Effector CD4-positive, alpha-beta T cell (primary cell): ENCODE measurements around the gene PRPF4.
"Not testable (repeated sequence)": the region's sequence is repeated elsewhere in the genome, so short reads cannot be mapped to it uniquely, and the experiment has no call there.

Source experiments
- DNase-seq: peaks from one replicate; pipeline ENCODE4 v3.0.0-alpha.2; 2020

Gene PRPF4

DNA sequence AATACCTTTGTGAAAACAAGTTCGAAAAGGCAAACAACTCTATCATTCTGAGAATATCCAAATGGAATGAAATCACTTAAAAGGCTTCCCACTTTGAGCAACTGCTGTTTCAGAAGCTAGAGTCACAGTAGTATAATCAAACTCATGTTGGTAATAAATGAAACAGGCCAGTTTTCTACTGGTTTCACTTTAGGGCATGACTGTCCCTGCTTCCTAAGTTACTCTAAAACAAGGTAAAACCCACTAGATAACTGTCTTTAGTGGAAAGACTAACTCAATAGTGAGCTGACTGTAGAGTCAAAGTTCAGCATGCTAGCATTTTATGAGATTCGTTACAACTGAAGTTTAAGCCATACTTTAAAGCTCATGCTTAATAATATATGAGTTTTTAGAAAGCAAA, 6.1 kb upstream of the PRPF4 start:
- DNase-seq: no peak

- DNase-seq: no peak
These were observed 5.6 kb upstream of the PRPF4 start for GRCh38 chr9:113269871-113270270.

GRCh38 chr9:113274474-113275156, 843 bp upstream of the PRPF4 start:
- peak; percentile 44 for DNase-seq

GRCh38 chr9:113278840-113279239, 3.4 kb downstream of the PRPF4 start:
- no peak for DNase-seq

- no peak for DNase-seq
These were observed 5.9 kb downstream of the PRPF4 start for GRCh38 chr9:113281356-113281755.

DNA sequence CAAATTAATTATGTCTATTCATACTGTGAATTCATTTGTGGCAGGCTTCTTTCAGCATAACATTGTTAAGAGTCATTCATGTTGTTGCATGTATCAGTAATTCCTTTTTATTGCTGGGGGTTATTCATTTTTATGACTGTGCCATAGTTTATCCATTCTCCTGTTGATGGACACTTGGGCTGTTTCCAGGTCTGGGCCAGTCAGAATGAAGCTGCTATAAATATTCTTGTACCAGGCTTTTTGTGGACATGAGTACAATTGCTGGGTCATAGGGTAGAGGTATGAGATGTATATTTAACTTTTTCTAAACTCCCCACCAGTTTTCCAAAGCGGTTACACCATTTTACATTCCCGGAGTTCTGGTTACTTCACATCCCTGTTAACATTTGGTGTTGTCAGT, 13.6 kb downstream of the PRPF4 start:
- no peak for DNase-seq

GRCh38 chr9:113290052-113290607, 14.7 kb downstream of the PRPF4 start:
- DNase-seq: no peak

- no peak for DNase-seq
These were observed 17.9 kb downstream of the PRPF4 start for GRCh38 chr9:113293285-113293878.

GRCh38 chr9:113296247-113296646, 20.8 kb downstream of the PRPF4 start:
- DNase-seq: not testable (repeated sequence)

DNA sequence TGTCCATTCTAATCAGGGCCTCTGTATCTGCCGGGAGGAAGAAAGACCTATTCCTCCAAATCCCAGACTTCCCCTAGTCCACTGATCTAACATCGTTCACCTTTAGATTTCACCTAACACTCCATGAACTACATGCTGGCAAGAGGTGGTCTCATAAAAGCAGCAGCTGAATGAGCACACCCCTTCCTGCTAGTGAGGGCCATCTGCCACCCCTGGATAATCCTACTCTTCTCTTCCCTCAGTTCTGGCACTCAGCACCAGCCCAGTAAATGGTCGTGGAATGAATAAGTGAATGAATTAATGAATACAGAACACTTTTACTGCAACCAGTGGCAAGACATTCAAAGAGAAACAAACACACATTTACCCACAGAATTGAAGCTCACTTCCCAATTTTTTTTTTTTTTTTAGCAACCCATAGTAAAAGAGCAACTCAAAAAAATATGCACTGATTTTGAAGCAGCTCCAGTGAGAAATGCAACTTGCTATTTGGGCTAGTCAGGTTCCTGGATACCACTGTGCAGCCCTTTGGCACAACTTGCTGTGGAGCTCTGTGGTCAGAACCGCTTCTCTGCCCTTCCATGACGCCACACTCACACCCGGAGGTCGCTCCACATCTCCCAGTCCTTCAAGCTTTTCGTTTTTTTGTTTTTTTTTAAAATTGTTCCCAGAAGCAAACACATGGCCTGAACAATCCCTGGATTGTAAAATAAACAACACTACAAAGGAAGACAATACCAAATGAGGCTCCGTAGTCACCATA, 21.5 kb downstream of the PRPF4 start:
- no peak for DNase-seq

GRCh38 chr9:113298311-113298710, 22.9 kb downstream of the PRPF4 start:
- DNase-seq: no peak

DNA sequence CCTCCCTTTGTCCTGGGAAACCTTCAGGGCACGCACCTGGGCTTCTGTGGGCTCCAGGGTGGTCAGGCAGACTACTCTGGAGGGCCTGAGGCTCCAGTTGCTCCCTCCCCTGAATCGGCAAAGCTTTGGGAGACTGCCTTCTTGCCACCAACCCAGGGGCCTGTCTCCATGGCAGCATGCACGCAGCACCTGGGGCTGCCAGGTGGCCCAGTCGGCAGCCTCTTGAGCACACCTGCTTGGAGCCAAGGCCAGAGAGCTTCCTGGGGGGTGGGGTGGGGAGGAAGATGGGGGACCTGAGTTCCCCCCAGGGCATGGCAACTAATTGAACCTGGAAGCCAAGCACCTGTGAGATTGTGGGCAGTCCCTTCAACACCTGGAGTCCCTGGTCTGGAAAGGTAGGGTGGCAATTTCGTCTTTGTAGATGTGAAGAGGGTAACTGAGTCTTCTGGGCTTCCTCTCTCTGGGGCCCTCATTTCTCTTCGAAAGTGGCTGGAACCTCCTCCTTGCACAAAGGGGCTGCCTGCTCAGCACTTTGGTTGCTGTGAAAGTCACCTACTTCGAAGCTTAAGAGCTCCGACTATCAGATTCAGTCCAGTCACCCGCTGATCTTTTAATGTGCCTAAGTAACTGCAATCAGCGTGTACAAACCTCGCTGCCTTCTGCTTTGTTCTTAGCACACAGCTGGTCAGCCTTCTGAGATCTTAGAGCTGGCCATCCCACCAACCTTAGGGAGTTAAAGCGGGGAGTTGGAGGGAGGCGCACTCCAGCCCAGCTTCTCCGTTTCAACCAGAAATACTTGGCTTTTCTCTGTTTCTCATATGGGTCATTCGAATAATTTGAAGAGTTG, 23.7 kb downstream of the PRPF4 start:
- DNase-seq: no peak

DNA sequence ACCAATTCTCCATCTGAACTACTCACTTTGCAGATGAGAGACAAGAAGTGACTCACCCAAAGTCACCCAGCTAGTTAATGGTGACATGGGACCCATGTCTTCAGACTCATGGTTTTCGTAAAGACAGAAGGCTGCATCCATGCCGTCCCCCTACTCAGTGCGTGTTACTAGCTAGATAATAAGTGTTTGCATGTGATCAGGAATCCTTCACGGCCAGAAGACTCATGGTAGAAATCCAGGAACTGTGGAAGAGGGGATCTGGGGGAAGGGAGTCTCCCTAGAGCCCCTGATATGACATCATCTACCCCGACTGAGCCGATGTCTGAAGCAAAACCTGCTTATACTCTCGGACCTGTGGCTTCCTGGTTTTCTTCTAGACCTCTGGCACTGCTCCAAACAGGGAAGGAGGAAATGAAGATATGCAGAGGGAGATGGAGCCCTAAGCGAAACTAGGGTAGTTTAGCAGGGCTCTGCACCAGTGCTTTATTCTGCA, 24.4 kb downstream of the PRPF4 start:
- no peak for DNase-seq

DNA sequence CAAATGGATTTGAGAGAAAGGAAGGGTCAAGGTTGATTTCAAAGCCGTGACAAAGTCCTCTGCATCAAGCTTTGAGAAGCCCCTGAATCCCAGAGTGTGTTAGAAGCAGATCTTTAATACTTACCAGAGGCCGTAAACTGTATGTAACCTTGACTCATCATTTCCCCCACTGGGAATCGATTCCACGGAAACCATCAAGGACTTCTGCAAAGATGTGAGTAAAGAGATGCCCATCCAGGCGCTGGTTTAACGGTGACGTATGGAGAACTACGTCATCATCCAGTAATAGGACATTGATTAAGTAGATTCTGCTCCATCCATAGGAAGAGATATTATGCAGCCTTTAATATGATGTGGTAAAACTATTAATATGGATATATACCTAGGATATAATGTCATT, 26.1 kb downstream of the PRPF4 start:
- no peak for DNase-seq

- DNase-seq: no peak
These were observed 27.4 kb downstream of the PRPF4 start, which contains the start of gene RNF183 for GRCh38 chr9:113302792-113303418. TSS of gene RNF183 (minus strand) at chr9:113303376. CDS start at chr9:113298184, 5,192 bp downstream.

GRCh38 chr9:113306566-113306965, 31.1 kb downstream of the PRPF4 start:
- no peak for DNase-seq

GRCh38 chr9:113307396-113307975, 32.0 kb downstream of the PRPF4 start:
- DNase-seq: no peak

GRCh38 chr9:113309204-113309813, 33.9 kb downstream of the PRPF4 start:
- no peak for DNase-seq

DNA sequence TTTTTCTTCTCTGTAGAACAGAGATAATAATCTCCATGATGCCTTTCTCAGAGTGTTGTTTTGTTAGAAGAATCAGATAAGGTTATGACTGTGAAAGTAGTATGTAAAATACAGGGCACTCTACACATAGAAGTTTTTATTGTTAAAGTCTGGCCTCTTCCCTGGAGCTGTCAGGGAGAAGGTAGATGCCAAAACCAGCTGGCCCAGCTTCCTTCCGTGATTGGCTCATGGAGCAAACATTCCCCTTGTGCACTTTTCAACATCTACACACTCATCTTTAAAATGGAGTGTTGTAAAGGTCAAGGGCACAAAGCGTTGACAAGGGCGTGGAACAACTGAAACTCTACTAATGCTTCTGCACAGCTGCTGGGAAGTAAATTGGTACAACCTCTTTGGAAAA, 35.1 kb downstream of the PRPF4 start:
- DNase-seq: no peak

DNA sequence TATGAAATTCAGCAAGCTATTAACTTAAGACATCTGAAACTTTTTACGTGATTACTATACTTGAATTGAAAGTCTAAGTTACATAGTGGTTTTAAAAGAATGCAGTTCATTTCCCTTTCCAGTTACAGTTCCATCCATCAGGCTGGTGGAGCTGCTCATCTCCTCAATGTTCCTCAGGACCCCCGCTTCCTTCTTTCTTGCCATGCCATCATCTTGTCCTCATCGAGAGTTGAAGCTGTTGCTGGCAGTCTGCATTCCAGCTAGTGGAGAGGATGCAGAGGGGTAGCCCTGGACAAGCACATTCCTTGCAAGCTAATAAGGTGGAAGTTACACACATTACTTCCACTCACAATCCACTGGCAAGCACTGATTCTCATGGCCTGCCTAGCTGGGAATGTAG, 36.5 kb downstream of the PRPF4 start:
- DNase-seq: no peak

DNA sequence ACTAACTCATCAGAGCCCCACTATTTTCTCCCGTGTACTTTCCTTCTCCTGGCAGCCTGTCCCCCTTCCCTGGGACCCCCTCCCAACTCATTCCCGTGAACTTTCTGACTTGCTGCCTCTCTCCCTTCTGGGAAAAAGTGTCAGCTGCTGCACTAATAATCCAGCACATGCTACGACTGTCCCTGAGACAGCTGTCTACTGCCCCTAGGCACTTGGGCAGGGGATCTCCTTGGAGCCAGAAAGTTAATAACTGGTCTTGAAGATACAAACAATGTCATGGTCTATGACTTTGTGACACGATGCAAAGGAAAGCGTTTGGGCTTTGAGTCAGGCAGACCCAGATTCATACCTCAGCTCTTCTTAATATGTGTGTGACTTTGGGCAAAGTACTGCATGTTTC, 37.8 kb downstream of the PRPF4 start:
- no peak for DNase-seq
